Inflammatory macrophage (primary cell): ENCODE results near the gene HOXB8.

ENCODE experiments used
- DNase-seq, 2 donors: peaks; one replicate each; pipeline ENCODE4 v3.0.0-alpha.2; 2020 to 2022

The HOXB8 gene

GRCh38 chr17:48596000-48596734 lies 18.9 kb downstream of the HOXB8 start:
- DNase-seq, result no peak

- DNase-seq, result no peak
Measured at GRCh38 chr17:48595278-48595999, 19.7 kb downstream of the HOXB8 start.

- DNase-seq, result no peak
Measured at GRCh38 chr17:48594538-48595277, 20.4 kb downstream of the HOXB8 start.

DNA sequence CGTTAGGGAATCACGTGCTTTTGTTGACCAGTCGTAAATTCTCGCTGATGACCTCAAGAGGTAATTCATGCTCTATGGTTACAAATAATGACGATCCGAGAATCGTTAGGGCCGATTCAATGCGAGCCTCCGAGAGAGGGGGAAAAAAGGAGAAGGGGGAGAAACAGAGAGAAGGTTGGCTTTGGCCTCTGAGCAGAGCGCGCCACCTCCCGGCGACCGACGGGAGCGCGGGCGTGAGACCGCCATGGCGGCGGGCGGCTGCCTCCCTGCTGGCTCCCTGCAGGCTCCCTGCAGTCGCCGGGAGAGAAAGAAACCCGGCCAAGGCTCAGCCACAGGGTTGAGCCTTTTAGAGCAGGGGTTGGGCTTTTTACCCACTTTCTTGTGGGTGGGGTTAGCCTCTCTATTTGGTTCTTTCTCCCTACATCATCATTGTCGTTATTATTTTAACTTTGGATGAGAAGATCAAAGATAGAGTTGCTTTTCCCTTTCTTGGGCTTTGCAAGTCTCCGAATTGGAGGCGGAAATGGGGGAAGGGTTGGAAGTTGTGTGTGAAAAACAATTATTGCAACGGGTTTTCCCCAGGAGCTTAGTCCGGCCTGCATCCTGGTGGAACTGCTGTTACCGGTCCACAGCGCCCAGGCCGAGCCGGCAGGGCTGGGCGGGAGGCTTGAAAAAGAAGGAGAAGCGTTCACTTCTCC lies 21.1 kb downstream of the HOXB8 start:
- peak; percentile 60 to 65 for DNase-seq

- no peak for DNase-seq
Measured at GRCh38 chr17:48593126-48593829, 21.8 kb downstream of the HOXB8 start, which contains the start of gene HOXB5. Gene HOXB5 (minus strand): TSS chr17:48593779. CDS start chr17:48593682, 97 bp downstream.

GRCh38 chr17:48592577-48592976 lies 22.5 kb downstream of the HOXB8 start:
- DNase-seq, result no peak

GRCh38 chr17:48592057-48592514 lies 23.0 kb downstream of the HOXB8 start:
- no peak for DNase-seq

GRCh38 chr17:48591255-48592056 lies 23.6 kb downstream of the HOXB8 start:
- DNase-seq, result no peak

DNA sequence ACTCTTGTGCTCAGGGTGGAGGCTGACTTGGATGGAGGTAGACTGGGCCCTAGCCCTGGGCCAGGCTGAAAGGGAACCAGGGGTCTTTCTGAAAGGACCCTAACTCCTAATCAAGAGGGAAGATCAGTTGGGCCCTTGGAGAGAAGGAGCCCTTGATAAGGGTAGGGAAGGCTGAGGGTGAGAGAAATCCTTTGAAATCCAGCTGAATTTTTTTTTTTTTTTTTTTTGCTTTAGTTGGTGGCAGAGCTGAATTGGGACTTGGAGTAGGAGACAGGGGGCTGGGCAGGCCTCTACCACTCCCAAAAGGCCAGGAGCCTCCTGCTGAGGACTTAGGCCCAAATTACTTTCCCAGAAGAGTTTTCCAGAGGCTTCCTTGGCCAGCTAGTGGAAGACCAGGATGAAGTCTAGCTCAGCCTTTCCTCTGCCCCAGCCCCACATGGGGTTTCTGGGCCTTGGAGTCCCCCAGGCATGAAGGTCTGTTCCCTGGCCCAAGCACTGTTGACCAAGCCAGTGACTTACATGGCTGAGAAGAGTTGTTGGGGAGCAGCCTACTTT lies 24.4 kb downstream of the HOXB8 start:
- DNase-seq, result no peak

GRCh38 chr17:48589831-48590606 lies 25.1 kb downstream of the HOXB8 start, which contains the start of gene HOXB3:
Gene HOXB3 (minus strand): TSS chr17:48590241. CDS start chr17:48552474, 37,767 bp downstream.
- no peak for DNase-seq

DNA sequence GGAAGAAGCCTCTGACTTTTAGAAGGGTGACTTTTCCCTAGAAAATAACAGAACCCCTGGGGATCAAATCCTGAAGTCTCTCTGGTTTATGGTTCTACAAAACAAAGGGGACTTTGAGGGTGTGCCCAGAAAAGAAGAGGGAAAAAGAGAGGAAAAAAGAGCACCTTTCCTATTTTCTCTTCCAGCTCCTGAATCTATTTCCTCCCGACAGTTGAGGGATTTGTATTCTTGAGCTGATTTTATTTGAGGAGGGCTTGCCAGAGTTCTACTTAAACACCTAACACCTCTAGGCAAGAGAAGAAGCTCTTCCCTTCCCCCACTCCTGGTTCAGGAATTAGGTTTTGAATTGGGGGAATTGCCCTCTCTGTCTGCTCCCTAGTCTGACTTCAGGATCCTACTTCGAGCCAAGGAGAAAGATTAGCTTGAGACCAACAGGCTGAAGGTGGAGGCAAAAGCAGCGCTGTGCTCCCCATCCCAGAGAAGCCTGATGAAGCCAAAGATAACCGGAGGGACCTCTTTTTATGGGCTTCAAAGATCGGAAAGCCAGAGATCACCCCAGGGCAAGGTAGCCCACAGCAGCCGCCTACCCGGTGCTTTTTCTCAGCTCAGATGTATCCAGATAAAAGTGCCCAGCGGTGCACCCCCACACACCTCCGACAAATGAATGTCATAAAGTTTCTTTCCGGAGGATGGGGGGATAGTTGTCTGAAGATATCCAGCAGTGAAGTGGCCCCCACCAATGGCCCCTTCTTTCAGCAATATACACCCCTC lies 25.8 kb downstream of the HOXB8 start:
- no peak for DNase-seq

GRCh38 chr17:48588528-48588927 lies 26.6 kb downstream of the HOXB8 start:
- no peak for DNase-seq

GRCh38 chr17:48588074-48588415 lies 27.0 kb downstream of the HOXB8 start:
- no peak for DNase-seq

GRCh38 chr17:48587276-48588073 lies 27.6 kb downstream of the HOXB8 start:
- DNase-seq, result peak in 1 of 2 donors; percentile 28

GRCh38 chr17:48586355-48587258 lies 28.5 kb downstream of the HOXB8 start:
- peak in 1 of 2 donors; percentile 15 for DNase-seq

DNA sequence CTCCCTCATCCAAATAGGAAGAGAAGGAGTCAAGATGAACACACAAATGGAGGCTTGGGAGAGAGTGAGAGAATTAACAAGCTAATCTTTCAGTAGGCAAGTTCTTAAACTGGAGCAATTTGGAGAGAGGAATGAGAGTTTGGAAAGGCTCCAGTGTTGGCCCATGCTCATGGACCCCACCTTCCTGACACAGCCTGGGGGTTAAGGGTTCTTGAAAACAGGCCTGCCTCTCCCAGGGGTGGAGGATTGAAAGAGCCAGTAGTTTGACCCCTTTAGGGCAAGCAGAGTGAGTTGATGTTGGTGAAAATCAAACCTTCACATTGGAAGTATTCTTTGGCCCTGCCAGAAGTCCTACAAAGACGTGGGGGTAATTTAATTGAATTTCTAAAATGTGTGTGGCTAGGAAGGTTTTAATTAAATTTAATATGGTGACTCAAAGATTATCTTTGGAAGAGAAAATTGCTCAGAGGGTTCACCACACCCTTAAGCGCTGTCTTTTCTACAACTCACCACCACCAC lies 30.8 kb downstream of the HOXB8 start:
- DNase-seq, result no peak

- no peak for DNase-seq
Measured at GRCh38 chr17:48583708-48584222, 31.3 kb downstream of the HOXB8 start.
